Right cardiac atrium (tissue), 5 donors: ENCODE measurements around the gene TMEM120B. TPM values are rescaled to one million over a fixed set of nuclear protein-coding genes. Genes with fewer than 3 reads are reported as not detected.

Experiments used
- ATAC-seq, 2 donors: fragments of 200-7000 bp; cut with Tn5 transposase; one replicate each; pipeline versions ENCODE4 v1.8.0 to v1.9.1; 2020; ENCODE audit warnings: moderate library complexity in 2 of 2, mild to moderate bottlenecking in 1 of 2
- DNase-seq, 3 donors: peaks; one replicate each; pipeline ENCODE4 v3.0.0-alpha.2; 2020
- H3K27ac ChIP-seq: one replicate; pipeline ENCODE4 v1.5.1; 2013; ENCODE audit warnings: mild to moderate bottlenecking, low read length, control low read depth, moderate library complexity
- H3K27me3 ChIP-seq: one replicate; pipeline ENCODE4 v1.6.1; 2013; ENCODE audit not compliant: control insufficient read depth, insufficient read depth
- H3K4me1 ChIP-seq: one replicate; pipeline ENCODE4 v1.6.1; 2013; ENCODE audit warnings: low read length; ENCODE audit not compliant: control insufficient read depth, insufficient read depth
- H3K4me3 ChIP-seq: one replicate; pipeline ENCODE4 v1.5.1; 2013; ENCODE audit warnings: low read length, control low read depth
- H3K9me3 ChIP-seq: one replicate; pipeline ENCODE4 v1.6.1; 2013; ENCODE audit warnings: low read length; ENCODE audit not compliant: control insufficient read depth
- WGBS: extraction: QIAGEN DNeasy Blood & Tissue Kit; methylation state at CpG from one replicate; pipeline ENCODE4 v1.1.7; 2013; 5-methylcytosine and 5-hydroxymethylcytosine counted together
- intact Hi-C, 4 donors: fragments of 100-400 bp; cut with DNase I; formaldehyde crosslinking; loops; one replicate each; pipeline versions ENCODE4 v1.11.0 to v1.14.0; 2022 to 2023
- polyA plus RNA-seq: library from polyadenylated mRNA; stranded (reverse); fragments of 200-250 nt; gene quantifications from one replicate; pipeline ENCODE4 v1.2.3, GENCODE V29; 2013
- total RNA-seq, 4 donors: library from RNA; stranded (reverse); fragmentation: NEBNext Ultra II Directional; extraction: Animal tissue kit (Norgen Biotek cat#: 25700); gene quantifications; one replicate each; pipeline ENCODE4 v1.2.1, GENCODE V29; 2021
- donor health status: healthy with polysubstance abuse.
- donor health status: DM: no; HTN: yes; CAD: no.
- donor health status: DM: no; HTN: no; CAD: no.
- donor health status: DM: no; HTN: yes; CAD: no; lungs with severe emphysema.
- donor health status: DM: yes; HTN: yes; CAD: no.

The TMEM120B gene
- total and polyA plus RNA-seq, 5 donors = 5.8 to 7.6 (median 6.7) TPM

DNA sequence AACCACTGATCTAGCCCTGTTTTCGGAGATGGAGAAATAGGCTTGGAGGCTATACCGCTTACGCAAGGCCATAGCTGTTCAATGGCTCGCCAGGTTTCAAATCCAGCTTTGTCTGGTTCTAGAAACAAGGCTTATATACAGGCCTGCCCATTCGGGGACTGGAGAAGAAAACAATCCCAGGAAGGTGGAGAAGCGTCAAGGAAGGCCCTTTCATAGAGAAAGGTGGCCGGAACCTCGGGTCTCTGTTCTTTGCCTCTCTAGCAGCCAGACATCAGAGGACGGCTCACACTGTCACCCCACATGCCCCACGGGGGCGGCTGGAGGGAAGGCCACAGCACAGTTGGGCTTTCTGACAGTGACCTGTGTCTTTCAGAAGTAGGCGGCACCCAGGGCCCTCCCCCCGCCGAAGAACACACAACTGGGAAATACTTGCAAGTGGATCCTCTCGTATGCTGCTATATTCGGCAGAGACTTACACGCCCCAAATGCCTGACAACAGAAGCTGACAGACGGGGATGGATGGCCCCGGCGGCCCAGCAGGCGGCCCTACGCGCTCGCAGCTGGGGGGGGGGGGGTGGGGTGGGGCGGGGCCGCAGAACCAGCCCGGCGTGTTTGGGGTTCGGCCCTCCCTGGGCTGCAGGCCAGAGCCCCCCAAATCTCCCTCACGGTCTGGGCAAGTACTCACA, 86.7 kb downstream of the TMEM120B start:
- WGBS = 13% methylated on average over 28 of the region's 30 CpGs

DNA sequence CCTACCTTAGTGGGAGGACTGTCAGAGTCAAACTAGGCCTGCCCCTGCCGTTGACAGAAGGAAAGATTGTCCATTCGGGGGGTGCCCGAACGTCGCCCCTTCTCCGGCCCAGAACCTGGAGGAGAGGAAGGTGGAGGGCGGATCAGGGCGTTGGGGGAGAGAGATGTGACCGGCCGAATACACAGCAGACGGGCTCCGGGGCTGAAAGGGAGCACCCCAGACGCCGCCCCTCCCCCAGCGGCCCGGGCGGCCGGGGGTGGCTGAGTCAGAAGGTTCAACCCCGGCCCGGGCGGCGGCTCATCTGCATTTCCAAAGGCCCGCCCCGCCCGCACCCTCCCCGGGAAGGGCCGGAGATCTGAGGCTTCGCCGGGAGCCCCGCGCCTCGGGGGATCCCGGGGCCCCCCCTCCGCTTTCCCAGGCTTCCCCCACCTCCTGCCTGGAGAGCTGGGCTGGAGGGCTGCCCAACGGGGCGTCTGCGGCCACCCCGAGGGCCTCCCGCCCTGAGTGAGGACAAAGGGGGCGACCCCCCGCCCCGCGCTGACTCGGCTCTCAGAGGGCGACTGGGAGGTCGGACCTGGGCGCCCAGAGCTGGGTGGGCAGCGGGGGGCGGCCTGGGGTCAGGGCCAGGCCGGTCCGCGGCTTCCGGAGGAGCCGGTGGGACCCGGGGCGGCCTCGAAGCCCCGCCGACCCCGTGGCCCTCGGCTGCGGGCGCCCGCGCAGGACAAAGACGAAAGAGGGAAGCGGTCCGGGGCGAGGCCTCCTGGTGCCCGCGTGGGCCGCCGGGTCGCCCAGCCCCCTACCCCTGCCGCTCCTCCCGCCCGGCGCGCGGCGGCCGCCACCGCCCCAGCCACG, 87.5 kb downstream of the TMEM120B start:
- H3K4me1 ChIP-seq = peaks cover 7% of the 10 kb centered on the region
- WGBS = under 1% methylated on average over 84 of the region's 84 CpGs
- intact Hi-C loops = loop anchor here in 3 of 4 donors (5.0 kb wide), 2 partner anchors 87 to 92 kb away; partner anchors contain the start of gene PSMD9 (in 2 of the 3)
- ATAC-seq (peak; percentile 60 to 68), DNase-seq (peak; percentile 95 to 97 (median 97))
- no peaks in the 10 kb centered on the region for H3K27me3 ChIP-seq
- H3K9me3 ChIP-seq = no peaks in the 10 kb centered on the region
- peak overlapping the region; percentile 97 for H3K4me3 ChIP-seq
- peak overlapping the region; percentile 100 for H3K27ac ChIP-seq

More for the DNA sequence above, 86.7 kb downstream of the TMEM120B start:
- H3K4me3 ChIP-seq = peak overlapping the region; percentile 97
- H3K9me3 ChIP-seq = no peaks in the 10 kb centered on the region
- H3K27me3 ChIP-seq = no peaks in the 10 kb centered on the region
- ATAC-seq = peak; percentile 7 to 20
- intact Hi-C loops = loop anchor here in 3 of 4 donors (5.0 kb wide), 2 partner anchors 88 to 93 kb away; partner anchors contain the start of gene PSMD9 (in 2 of the 3)
- H3K4me1 ChIP-seq = peaks cover 7% of the 10 kb centered on the region
- DNase-seq = peak; percentile 77 to 89 (median 86)
- peak overlapping the region; percentile 100 for H3K27ac ChIP-seq

DNA sequence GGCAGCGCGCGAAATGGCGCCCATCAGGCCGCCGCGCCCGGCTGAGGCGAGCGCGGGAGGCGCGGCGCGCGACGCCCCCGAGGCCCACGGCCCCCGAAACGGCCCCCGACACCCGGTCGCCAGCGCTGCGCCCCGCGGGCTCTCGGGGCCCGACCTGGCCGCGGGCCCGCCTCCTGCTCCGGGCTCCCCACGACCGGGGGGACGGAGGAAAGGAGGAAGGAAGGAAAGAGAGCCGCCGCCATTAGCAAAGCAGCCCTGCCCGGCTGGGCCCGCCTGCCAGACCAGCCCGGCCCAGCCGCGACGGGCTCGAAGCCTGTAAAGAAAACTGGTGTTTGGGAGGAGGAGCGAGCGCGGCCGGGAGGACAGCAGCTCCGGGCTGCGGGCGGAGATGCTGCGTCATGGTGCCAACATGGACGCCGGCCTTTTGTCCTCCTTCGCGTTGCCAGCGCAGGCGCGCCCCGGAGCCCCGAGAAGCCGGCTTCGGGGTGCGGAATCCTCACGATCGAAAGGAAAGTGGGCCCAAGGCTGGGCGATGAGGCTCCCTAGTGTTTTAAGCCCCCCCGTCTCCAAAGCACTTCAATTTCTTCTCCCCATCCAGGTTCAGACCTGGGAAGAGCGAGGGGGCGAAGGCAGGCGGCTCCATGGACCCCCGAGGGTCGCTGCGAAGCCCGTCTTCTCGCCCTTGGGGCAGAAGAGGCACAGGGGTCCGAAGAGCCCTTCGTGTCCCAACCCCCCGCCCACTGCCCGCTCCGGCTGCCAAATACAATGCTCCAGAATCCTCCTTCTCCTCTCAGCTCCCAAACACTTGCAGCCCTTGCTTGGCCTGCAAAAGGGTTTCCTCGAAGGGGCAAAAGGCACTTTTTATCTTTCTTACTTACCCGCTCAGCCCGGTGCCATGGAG, 88.4 kb downstream of the TMEM120B start:
- peaks cover 10% of the 10 kb centered on the region for H3K4me1 ChIP-seq
- peak; percentile 86 to 95 (median 93) for DNase-seq
- H3K9me3 ChIP-seq = no peaks in the 10 kb centered on the region
- no peaks in the 10 kb centered on the region for H3K27me3 ChIP-seq
- H3K4me3 ChIP-seq = peak overlapping the region; percentile 97
- ATAC-seq = peak in 1 of 2 donors; percentile 2
- H3K27ac ChIP-seq = peak overlapping the region; percentile 100
- under 1% methylated on average over 86 of the region's 86 CpGs for WGBS
- intact Hi-C loops = no loop called here

DNA sequence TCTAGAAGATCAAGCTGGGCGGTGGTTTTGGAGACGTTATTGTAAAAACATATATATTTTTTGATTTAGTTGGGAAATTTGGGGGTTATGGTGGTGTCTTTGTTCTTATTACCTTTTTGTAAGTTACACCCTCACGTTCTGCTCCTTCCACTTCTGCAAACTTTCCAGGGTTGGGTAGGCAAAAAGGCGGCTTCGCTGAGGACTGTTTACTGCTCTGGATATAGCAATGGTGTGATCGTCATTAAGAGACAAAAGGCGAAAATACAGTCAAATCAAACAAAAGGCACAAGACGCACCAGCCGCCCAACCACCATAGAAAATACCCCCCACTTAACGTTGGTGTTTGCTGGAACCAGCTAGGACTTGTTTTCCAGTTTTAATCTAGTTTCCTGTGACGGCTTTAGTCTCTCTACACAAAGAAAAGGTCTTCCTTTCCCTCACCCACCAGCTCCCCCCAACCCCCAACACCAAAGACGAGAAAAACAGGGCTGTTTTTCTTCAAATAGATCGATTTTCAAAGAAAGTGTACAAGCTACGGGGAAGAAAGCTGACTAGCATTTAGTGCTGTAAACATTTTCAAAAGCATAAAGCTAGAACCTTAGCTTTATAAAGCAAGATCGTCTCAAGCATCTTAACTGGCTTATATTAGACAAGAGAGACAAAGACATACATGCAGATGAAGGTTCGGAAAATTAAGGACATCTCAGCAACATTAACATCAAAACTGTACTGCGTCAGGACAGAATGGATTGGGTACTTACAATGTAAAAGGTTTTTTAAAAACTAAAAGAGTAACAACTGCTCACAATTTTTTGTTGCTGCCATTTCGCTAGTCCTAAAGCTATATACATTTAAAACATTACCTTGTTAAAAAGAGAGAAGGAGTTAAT, 89.3 kb downstream of the TMEM120B start:
- peaks cover 14% of the 10 kb centered on the region for H3K4me1 ChIP-seq
- H3K27me3 ChIP-seq = no peaks in the 10 kb centered on the region
- WGBS = 2% methylated on average over 18 of the region's 18 CpGs
- no peak for DNase-seq
- H3K27ac ChIP-seq = peak overlapping the region; percentile 100
- intact Hi-C loops = no loop called here
- peak overlapping the region; percentile 97 for H3K4me3 ChIP-seq
- no peaks in the 10 kb centered on the region for H3K9me3 ChIP-seq
- ATAC-seq = no peak

DNA sequence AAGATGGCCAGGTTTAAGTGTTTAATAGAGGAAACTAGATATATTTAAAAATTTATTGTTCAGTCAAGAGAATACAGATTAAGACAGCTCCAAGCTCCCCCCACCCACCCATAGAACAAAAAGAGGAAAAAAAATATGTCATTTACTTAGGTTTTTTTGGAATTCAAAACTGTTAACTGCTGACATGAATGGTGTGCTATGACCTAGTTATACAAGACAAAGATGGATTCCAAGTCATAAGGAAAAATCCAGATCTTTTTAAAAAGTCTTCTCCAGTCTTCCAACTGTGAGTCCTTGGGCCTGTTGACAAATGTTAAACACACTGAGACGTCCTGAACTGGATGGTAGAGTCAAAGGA, 89.9 kb downstream of the TMEM120B start:
- 0% methylated on average over 1 of the region's 1 CpG for WGBS
- H3K9me3 ChIP-seq = no peaks in the 10 kb centered on the region
- H3K4me1 ChIP-seq = peaks cover 14% of the 10 kb centered on the region
- ATAC-seq (no peak), DNase-seq (no peak)
- intact Hi-C loops = no loop called here
- peak overlapping the region; percentile 97 for H3K4me3 ChIP-seq
- H3K27ac ChIP-seq = peak overlapping the region; percentile 99
- no peaks in the 10 kb centered on the region for H3K27me3 ChIP-seq

DNA sequence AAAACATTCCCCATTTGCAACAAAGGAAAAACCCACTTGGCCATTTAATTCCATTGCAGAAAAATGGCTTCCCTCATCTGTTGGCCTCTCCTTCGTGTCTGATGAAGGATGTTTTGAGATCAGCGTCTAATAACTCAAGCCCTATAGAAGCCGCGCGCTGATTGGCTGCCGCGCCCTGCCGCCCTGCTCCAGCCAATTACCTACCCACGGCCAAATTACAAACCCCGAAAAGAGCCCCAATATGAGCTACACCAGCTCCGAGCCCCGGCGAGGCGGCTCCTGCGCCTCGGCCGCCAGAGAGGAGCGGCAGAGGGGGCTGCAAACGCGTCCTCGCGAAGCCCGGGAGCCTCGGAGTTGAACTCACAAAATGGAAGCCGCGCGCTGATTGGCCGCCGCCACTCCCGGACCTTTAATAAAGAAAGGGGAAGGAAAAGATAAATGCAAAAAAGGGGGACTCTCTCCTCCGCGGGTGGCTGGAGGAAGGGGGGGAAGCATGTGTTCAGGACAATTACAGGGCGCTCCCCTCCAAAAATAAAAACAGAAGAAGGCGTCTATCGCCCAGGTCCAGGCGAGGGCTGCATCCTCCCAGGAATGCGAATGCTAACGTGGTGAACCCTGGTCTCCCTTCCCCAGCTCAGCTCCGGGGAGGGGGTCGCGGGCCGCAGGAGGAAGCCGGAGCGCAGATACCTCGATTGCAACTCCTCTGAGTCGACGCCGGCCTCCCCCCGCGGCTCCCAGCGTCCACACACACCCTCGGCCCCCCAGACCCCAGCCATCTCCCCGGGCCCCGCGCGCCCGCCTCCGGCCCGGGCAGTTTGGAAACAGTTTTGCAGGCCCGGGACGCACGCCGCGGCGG, 90.5 kb downstream of the TMEM120B start:
- Histone ChIP-seq H3K27ac (peak overlapping the region; percentile 99), H3K4me1 (peaks cover 11% of the 10 kb centered on the region), H3K9me3 (no peaks in the 10 kb centered on the region), H3K4me3 (peak overlapping the region; percentile 97), H3K27me3 (no peaks in the 10 kb centered on the region)
- ATAC-seq = peak; percentile 45 to 55
- WGBS = under 1% methylated on average over 65 of the region's 65 CpGs
- DNase-seq = peak; percentile 89 to 96 (median 96)
- intact Hi-C loops = no loop called here

DNA sequence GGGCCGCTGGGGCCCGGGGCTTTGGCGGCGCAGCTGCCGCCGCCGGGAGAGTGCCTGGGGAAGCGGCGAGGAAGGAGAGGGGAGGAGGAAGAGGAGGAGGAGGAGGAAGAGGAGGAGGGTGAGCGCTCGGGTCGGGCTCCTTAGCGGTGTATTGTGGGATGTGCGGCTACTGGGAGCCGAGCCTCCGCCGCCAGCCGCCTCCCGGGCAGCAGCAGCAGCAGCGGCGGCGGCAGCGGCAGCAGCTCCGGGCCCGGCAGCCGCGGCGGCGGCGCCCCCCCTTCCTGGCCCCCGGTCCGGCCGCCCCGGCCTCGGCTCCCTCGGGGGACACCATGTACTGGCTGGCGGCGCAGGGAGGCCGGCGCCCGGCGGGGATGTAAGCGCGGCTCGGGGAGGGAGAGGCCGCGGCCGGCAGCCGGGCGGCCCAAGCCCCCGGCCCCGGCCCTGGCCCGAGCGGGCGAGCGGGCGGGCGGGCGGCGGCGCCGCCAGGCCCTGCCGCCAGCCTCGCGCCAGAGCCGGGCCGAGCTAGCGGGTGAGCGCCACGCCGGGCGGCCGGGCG, 91.4 kb downstream of the TMEM120B start, which contains the start of gene SETD1B:
SETD1B (plus strand) TSS at position 149 of the 556 bp plus-strand sequence. CDS start 729 bp downstream, outside the sequence.
- Histone ChIP-seq H3K9me3 (no peaks in the 10 kb centered on the region), H3K4me1 (peaks cover 7% of the 10 kb centered on the region), H3K4me3 (peak within 1 kb of the TSS; percentile 97), H3K27me3 (no peaks in the 10 kb centered on the region), H3K27ac (peak within 1 kb of the TSS; percentile 99)
- ATAC-seq = peak; percentile 23 to 36
- under 1% methylated on average over 72 of the region's 74 CpGs for WGBS
- intact Hi-C loops = no loop called here
- DNase-seq = peak; percentile 73 to 86 (median 83)

DNA sequence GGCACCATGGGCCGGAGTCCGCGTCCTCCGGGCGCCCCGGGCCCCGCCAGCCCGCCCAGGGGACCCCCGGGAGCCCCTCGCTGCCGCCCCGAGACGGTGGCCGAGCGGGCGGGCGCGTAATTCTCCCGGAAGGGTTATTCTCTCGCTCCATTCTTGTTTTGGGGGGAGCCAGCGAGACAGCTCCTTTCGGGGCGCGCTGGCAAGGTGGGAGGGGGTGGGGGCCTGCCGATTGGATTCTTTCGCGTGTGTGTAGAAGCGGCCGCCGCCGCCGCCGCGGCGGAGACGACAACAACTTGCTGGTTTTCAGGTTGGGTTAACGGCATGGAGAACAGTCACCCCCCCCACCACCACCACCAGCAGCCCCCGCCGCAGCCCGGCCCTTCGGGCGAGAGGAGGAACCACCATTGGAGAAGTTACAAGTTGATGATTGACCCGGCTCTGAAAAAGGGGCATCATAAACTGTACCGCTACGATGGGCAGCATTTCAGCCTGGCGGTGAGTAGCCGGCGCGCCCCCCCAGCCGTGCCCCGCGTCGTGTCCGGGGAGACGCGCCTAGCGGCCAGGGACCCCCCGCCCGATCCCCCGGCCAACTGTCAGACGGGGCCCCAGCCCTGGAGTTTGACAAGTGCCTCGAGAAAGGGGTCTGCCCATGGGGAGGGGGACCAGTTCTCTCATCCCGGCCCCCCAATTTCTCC, 92.0 kb downstream of the TMEM120B start:
- Histone ChIP-seq H3K27ac (peak overlapping the region; percentile 89), H3K27me3 (no peaks in the 10 kb centered on the region), H3K4me1 (peaks cover 7% of the 10 kb centered on the region), H3K9me3 (no peaks in the 10 kb centered on the region), H3K4me3 (peak overlapping the region; percentile 97)
- no peak for ATAC-seq
- intact Hi-C loops = no loop called here
- DNase-seq = peak in 2 of 3 donors; percentile 77 to 79
- under 1% methylated on average over 63 of the region's 63 CpGs for WGBS
